IMR-90 (cell line): ENCODE data around the gene PEX10.

Experiments used
- BHLHE40 ChIP-seq: fragments of 150-350 bp; IDR thresholded peaks from 2 replicates; pipeline ENCODE4 v1.6.1; 2016; ENCODE audit warnings: mild to moderate bottlenecking, low read depth, low read length
- CEBPB ChIP-seq: IDR thresholded peaks from 2 replicates; pipeline ENCODE4 v1.6.1; 2012; ENCODE audit warnings: low read depth, low read length, improper control_type of control experiment
- MAZ ChIP-seq: IDR thresholded peaks from 2 replicates; pipeline ENCODE4 v1.6.1; 2012; ENCODE audit warnings: low read depth, mild to moderate bottlenecking, low read length, improper control_type of control experiment, moderate library complexity, borderline replicate concordance
- POLR2A ChIP-seq: IDR thresholded peaks from 2 replicates; pipeline ENCODE4 v1.6.1; 2012; ENCODE audit warnings: mild to moderate bottlenecking, low read depth, low read length
- RAD21 ChIP-seq: IDR thresholded peaks from 2 replicates; pipeline ENCODE4 v1.6.1; 2012; ENCODE audit warnings: low read length, improper control_type of control experiment
- RFX5 ChIP-seq: IDR thresholded peaks from 2 replicates; pipeline ENCODE4 v1.8.0; 2012; ENCODE audit warnings: low read depth, mild to moderate bottlenecking, low read length, moderate library complexity
- TF ChIP-seq, protein P1 (sequence below): conservative IDR thresholded peaks from 2 replicates; pipeline ENCODE4 v1.5.1; 2012; ENCODE audit warnings: mild to moderate bottlenecking, low read depth, low read length, improper control_type of control experiment

DNA sequence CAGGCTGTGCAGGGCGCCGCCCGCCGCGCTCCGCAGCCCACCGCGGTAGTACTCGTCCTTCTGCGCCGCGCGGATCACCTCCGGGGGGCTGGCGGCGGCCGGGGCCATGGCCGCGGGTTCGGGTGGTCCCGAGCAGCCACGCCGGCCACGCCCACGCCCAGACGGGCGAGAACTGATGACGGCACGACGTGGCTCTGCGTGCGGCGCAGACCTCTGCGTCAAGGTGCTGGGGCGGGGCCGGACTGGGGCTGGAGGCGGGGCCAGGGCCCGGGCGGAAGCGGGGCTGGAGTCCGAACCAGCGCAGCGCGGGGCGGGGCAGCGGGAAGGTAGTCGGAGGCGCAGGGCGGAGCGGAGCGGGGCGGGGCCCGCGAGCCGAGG lies at the start of gene PEX10:
- TF ChIP-seq MAZ, result peak; percentile 92; the same call in 1 of the 2 replicates
- TF ChIP-seq RFX5, result no peak
- TF ChIP-seq, protein P1, sequence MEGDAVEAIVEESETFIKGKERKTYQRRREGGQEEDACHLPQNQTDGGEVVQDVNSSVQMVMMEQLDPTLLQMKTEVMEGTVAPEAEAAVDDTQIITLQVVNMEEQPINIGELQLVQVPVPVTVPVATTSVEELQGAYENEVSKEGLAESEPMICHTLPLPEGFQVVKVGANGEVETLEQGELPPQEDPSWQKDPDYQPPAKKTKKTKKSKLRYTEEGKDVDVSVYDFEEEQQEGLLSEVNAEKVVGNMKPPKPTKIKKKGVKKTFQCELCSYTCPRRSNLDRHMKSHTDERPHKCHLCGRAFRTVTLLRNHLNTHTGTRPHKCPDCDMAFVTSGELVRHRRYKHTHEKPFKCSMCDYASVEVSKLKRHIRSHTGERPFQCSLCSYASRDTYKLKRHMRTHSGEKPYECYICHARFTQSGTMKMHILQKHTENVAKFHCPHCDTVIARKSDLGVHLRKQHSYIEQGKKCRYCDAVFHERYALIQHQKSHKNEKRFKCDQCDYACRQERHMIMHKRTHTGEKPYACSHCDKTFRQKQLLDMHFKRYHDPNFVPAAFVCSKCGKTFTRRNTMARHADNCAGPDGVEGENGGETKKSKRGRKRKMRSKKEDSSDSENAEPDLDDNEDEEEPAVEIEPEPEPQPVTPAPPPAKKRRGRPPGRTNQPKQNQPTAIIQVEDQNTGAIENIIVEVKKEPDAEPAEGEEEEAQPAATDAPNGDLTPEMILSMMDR, result no peak
- peak; percentile 69 for TF ChIP-seq POLR2A
- no peak for TF ChIP-seq RAD21
- no peak for TF ChIP-seq CEBPB
- TF ChIP-seq BHLHE40, result no peak
